ENCODE measurements around the gene DCAF5.
"Not testable (repeated sequence)": the region's sequence is repeated elsewhere in the genome, so short reads cannot be mapped to it uniquely, and the experiment has no call there.

Gene DCAF5

DNA sequence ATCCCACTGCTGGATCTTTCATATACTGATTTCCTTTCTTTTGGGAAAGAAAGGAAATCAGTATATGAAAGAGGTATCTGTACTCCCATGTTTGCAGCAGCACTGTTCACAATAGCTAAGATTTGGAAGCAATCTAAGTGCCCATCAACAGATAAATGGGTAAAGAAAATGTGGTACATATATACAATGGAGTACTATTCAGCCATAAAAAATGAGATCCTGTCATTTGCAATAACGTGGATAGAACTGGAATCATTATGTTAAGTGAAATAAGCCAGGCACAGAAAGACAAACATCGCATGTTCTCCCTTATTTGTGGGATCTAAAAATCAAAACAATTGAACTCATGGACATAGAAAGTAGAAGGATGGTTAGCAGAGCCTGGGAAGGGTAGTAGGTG is 12.9 kb upstream of the DCAF5 start:
- H2BK5ac ChIP-seq (ENCODE audit: low read length); H3K4ac ChIP-seq (ENCODE audit: low read length); H3K79me1 ChIP-seq (ENCODE audit: low read depth, low read length); H4K8ac ChIP-seq (ENCODE audit: low read depth, low read length); H3K36me3 ChIP-seq (replicated peaks in 1 of 2; ENCODE audit: control insufficient read depth in 2 of 2, insufficient read depth in 2 of 2, low read length in 2 of 2); H2BK120ac ChIP-seq (ENCODE audit: low read depth, low read length); H3K23ac ChIP-seq (ENCODE audit: low read depth, low read length, poor library complexity); DNase-seq (ENCODE audit: low spot score); H4K91ac ChIP-seq (ENCODE audit: low read depth, low read length, poor library complexity); H2AFZ ChIP-seq (ENCODE audit: low read length); H2BK15ac ChIP-seq (ENCODE audit: low read length); H2BK12ac ChIP-seq (ENCODE audit: low read length); H3K27ac ChIP-seq (replicated peaks; ENCODE audit: low read length); H3K9ac ChIP-seq (ENCODE audit: low read depth, low read length, poor library complexity); H3K4me1 ChIP-seq (ENCODE audit: control insufficient read depth in 2 of 2, insufficient read depth in 1 of 2, low read depth in 1 of 2, low read length in 2 of 2); H3K4me3 ChIP-seq (ENCODE audit: low read length in 2 of 2); H2AK5ac ChIP-seq (ENCODE audit: low read depth, low read length); H3K18ac ChIP-seq (ENCODE audit: low read length); H3K14ac ChIP-seq (ENCODE audit: low read length); H3K9me3 ChIP-seq (replicated peaks in 1 of 2; ENCODE audit: control insufficient read depth in 2 of 2, insufficient read depth in 1 of 2, low read depth in 1 of 2, low read length in 2 of 2); H3K27me3 ChIP-seq (ENCODE audit: control insufficient read depth in 3 of 3, insufficient read depth in 3 of 3, low read depth in 1 of 3, low read length in 3 of 3); H3K4me2 ChIP-seq (ENCODE audit: insufficient read depth, low read length, poor library complexity, severe bottlenecking): not testable (repeated sequence)
- WGBS, 2 donors (ENCODE audit: extremely low coverage in 2 of 2, insufficient read length in 2 of 2, insufficient replicate concordance in 1 of 2), result no CpG with 5 or more reads among the region's 2 CpGs

DNA sequence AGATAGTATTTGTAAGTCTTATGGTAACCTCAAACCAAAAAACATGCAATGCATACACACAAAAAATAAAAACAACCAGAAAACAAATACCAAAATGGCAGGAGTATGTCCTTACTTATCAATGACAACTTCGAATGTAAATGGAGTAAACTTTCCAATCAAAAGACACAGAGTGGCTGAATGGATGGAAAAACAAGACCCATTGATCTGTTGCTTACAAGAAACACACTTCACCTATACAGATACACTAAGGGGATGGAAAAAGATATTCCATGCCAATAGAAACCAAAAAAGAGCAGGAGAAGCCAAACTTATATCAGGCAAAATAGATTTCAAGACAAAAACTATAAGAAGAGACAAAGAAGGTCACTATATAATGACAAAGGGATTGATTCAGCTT is 8.7 kb upstream of the DCAF5 start:
- no peak overlapping the region for H3K9ac ChIP-seq (ENCODE audit: low read depth, low read length, poor library complexity)
- no peak overlapping the region for H2BK15ac ChIP-seq (ENCODE audit: low read length)
- H3K14ac ChIP-seq (ENCODE audit: low read length), result no peak overlapping the region
- H2AFZ ChIP-seq (ENCODE audit: low read length), result no peak overlapping the region
- no peak overlapping the region for H4K8ac ChIP-seq (ENCODE audit: low read depth, low read length)
- H4K91ac ChIP-seq (ENCODE audit: low read depth, low read length, poor library complexity), result no peak overlapping the region
- no peak for DNase-seq (ENCODE audit: low spot score)
- WGBS, 2 donors (ENCODE audit: extremely low coverage in 2 of 2, insufficient read length in 2 of 2, insufficient replicate concordance in 1 of 2), result no CpG with 5 or more reads among the region's 1 CpG
- H3K9me3 ChIP-seq (replicated peaks in 1 of 2; ENCODE audit: control insufficient read depth in 2 of 2, insufficient read depth in 1 of 2, low read depth in 1 of 2, low read length in 2 of 2), result peaks cover 0 to 5% of the 10 kb centered on the region in 2 donors
- no peak overlapping the region for H3K4me3 ChIP-seq (ENCODE audit: low read length in 2 of 2)
- H3K36me3 ChIP-seq (replicated peaks in 1 of 2; ENCODE audit: control insufficient read depth in 2 of 2, insufficient read depth in 2 of 2, low read length in 2 of 2), result no peaks in the 10 kb centered on the region
- no peak overlapping the region for H3K18ac ChIP-seq (ENCODE audit: low read length)
- no peak overlapping the region for H3K4ac ChIP-seq (ENCODE audit: low read length)
- no peak overlapping the region for H2BK12ac ChIP-seq (ENCODE audit: low read length)
- no peak overlapping the region for H3K27ac ChIP-seq (replicated peaks; ENCODE audit: low read length)
- H2BK120ac ChIP-seq (ENCODE audit: low read depth, low read length), result no peak overlapping the region
- H3K27me3 ChIP-seq (ENCODE audit: control insufficient read depth in 3 of 3, insufficient read depth in 3 of 3, low read depth in 1 of 3, low read length in 3 of 3), result peaks cover 0 to 2% (median 0%) of the 10 kb centered on the region in 3 experiments
- no peaks in the 10 kb centered on the region for H3K79me1 ChIP-seq (ENCODE audit: low read depth, low read length)
- no peaks in the 10 kb centered on the region for H3K4me1 ChIP-seq (ENCODE audit: control insufficient read depth in 2 of 2, insufficient read depth in 1 of 2, low read depth in 1 of 2, low read length in 2 of 2)
- H2BK5ac ChIP-seq (ENCODE audit: low read length), result no peak overlapping the region
- no peak overlapping the region for H3K23ac ChIP-seq (ENCODE audit: low read depth, low read length, poor library complexity)
- H3K4me2 ChIP-seq (ENCODE audit: insufficient read depth, low read length, poor library complexity, severe bottlenecking), result no peak overlapping the region
- H2AK5ac ChIP-seq (ENCODE audit: low read depth, low read length), result no peak overlapping the region

GRCh38 chr14:69156224-69156623 is 3.3 kb upstream of the DCAF5 start:
- no peak overlapping the region for H3K14ac ChIP-seq (ENCODE audit: low read length)
- peaks cover 0 to 3% (median 0%) of the 10 kb centered on the region in 3 experiments for H3K27me3 ChIP-seq (ENCODE audit: control insufficient read depth in 3 of 3, insufficient read depth in 3 of 3, low read depth in 1 of 3, low read length in 3 of 3)
- DNase-seq (ENCODE audit: low spot score), result no peak
- H3K36me3 ChIP-seq (replicated peaks in 1 of 2; ENCODE audit: control insufficient read depth in 2 of 2, insufficient read depth in 2 of 2, low read length in 2 of 2), result no peaks in the 10 kb centered on the region
- H3K79me1 ChIP-seq (ENCODE audit: low read depth, low read length), result peaks cover 2% of the 10 kb centered on the region
- no peak overlapping the region for H2BK12ac ChIP-seq (ENCODE audit: low read length)
- no peak overlapping the region for H3K18ac ChIP-seq (ENCODE audit: low read length)
- H4K91ac ChIP-seq (ENCODE audit: low read depth, low read length, poor library complexity), result no peak overlapping the region
- H2AK5ac ChIP-seq (ENCODE audit: low read depth, low read length), result no peak overlapping the region
- H3K9me3 ChIP-seq (replicated peaks in 1 of 2; ENCODE audit: control insufficient read depth in 2 of 2, insufficient read depth in 1 of 2, low read depth in 1 of 2, low read length in 2 of 2), result no peaks in the 10 kb centered on the region
- H2AFZ ChIP-seq (ENCODE audit: low read length), result no peak overlapping the region
- H3K4me2 ChIP-seq (ENCODE audit: insufficient read depth, low read length, poor library complexity, severe bottlenecking), result no peak overlapping the region
- H2BK120ac ChIP-seq (ENCODE audit: low read depth, low read length), result no peak overlapping the region
- H2BK15ac ChIP-seq (ENCODE audit: low read length), result no peak overlapping the region
- H3K4ac ChIP-seq (ENCODE audit: low read length), result no peak overlapping the region
- no peak overlapping the region for H3K23ac ChIP-seq (ENCODE audit: low read depth, low read length, poor library complexity)
- H3K4me3 ChIP-seq (ENCODE audit: low read length in 2 of 2), result no peak overlapping the region
- no peak overlapping the region for H3K27ac ChIP-seq (replicated peaks; ENCODE audit: low read length)
- no peak overlapping the region for H4K8ac ChIP-seq (ENCODE audit: low read depth, low read length)
- no peak overlapping the region for H3K9ac ChIP-seq (ENCODE audit: low read depth, low read length, poor library complexity)
- peaks cover 1 to 2% of the 10 kb centered on the region in 2 donors for H3K4me1 ChIP-seq (ENCODE audit: control insufficient read depth in 2 of 2, insufficient read depth in 1 of 2, low read depth in 1 of 2, low read length in 2 of 2)
- H2BK5ac ChIP-seq (ENCODE audit: low read length), result no peak overlapping the region

- Histone ChIP-seq H2BK5ac (ENCODE audit: low read length) (no peak overlapping the region), H4K91ac (ENCODE audit: low read depth, low read length, poor library complexity) (no peak overlapping the region), H3K4me3 (ENCODE audit: low read length in 2 of 2) (no peak overlapping the region), H3K79me1 (ENCODE audit: low read depth, low read length) (peaks cover 3% of the 10 kb centered on the region), H2AFZ (ENCODE audit: low read length) (peak overlapping the region; percentile 65), H3K36me3 (replicated peaks in 1 of 2; ENCODE audit: control insufficient read depth in 2 of 2, insufficient read depth in 2 of 2, low read length in 2 of 2) (peaks cover 0 to 10% of the 10 kb centered on the region in 2 donors), H3K9ac (ENCODE audit: low read depth, low read length, poor library complexity) (no peak overlapping the region), H3K23ac (ENCODE audit: low read depth, low read length, poor library complexity) (no peak overlapping the region), H3K4me2 (ENCODE audit: insufficient read depth, low read length, poor library complexity, severe bottlenecking) (no peak overlapping the region), H3K9me3 (replicated peaks in 1 of 2; ENCODE audit: control insufficient read depth in 2 of 2, insufficient read depth in 1 of 2, low read depth in 1 of 2, low read length in 2 of 2) (no peaks in the 10 kb centered on the region), H2BK12ac (ENCODE audit: low read length) (no peak overlapping the region), H3K18ac (ENCODE audit: low read length) (no peak overlapping the region), H3K14ac (ENCODE audit: low read length) (no peak overlapping the region), H3K27me3 (ENCODE audit: control insufficient read depth in 3 of 3, insufficient read depth in 3 of 3, low read depth in 1 of 3, low read length in 3 of 3) (peaks cover 0 to 3% (median 0%) of the 10 kb centered on the region in 3 experiments), H3K4me1 (ENCODE audit: control insufficient read depth in 2 of 2, insufficient read depth in 1 of 2, low read depth in 1 of 2, low read length in 2 of 2) (peaks cover 1 to 5% of the 10 kb centered on the region in 2 donors), H2AK5ac (ENCODE audit: low read depth, low read length) (no peak overlapping the region), H3K27ac (replicated peaks; ENCODE audit: low read length) (no peak overlapping the region), H2BK120ac (ENCODE audit: low read depth, low read length) (no peak overlapping the region), H2BK15ac (ENCODE audit: low read length) (no peak overlapping the region), H3K4ac (ENCODE audit: low read length) (no peak overlapping the region), H4K8ac (ENCODE audit: low read depth, low read length) (no peak overlapping the region)
- no peak for DNase-seq (ENCODE audit: low spot score)
- WGBS, 2 donors (ENCODE audit: extremely low coverage in 2 of 2, insufficient read length in 2 of 2, insufficient replicate concordance in 1 of 2), result no CpG with 5 or more reads among the region's 4 CpGs
Observed at GRCh38 chr14:69154779-69155178, 1.9 kb upstream of the DCAF5 start.

Measured in neuronal stem cell (in vitro differentiated cells).